Measurements from ENCODE around the gene GHRL.

The GHRL gene

GRCh38 chr3:10292505-10293419 lies at the start of gene GHRL:
TSS of gene GHRL (minus strand) at chr3:10292947. CDS start at chr3:10290180, 2,767 bp downstream.
- DNase-seq (ENCODE audit: low read depth in 2 of 2), result no peak

- DNase-seq (ENCODE audit: low read depth in 2 of 2), result no peak
These were observed 49.2 kb upstream of the GHRL start for GRCh38 chr3:10341901-10342398.

GRCh38 chr3:10340476-10340875 lies 47.7 kb upstream of the GHRL start:
- no peak for DNase-seq (ENCODE audit: low read depth in 2 of 2)

GRCh38 chr3:10340046-10340445 lies 47.3 kb upstream of the GHRL start:
- no peak for DNase-seq (ENCODE audit: low read depth in 2 of 2)

- DNase-seq (ENCODE audit: low read depth in 2 of 2), result no peak
These were observed 46.7 kb upstream of the GHRL start for GRCh38 chr3:10339376-10339955.

GRCh38 chr3:10338591-10339353 lies 46.0 kb upstream of the GHRL start:
- no peak for DNase-seq (ENCODE audit: low read depth in 2 of 2)

GRCh38 chr3:10338164-10338470 lies 45.4 kb upstream of the GHRL start:
- DNase-seq (ENCODE audit: low read depth in 2 of 2), result no peak

- DNase-seq (ENCODE audit: low read depth in 2 of 2), result no peak
These were observed 44.8 kb upstream of the GHRL start for GRCh38 chr3:10337323-10338163.

GRCh38 chr3:10336761-10337160 lies 44.0 kb upstream of the GHRL start:
- no peak for DNase-seq (ENCODE audit: low read depth in 2 of 2)

- no peak for DNase-seq (ENCODE audit: low read depth in 2 of 2)
These were observed 43.3 kb upstream of the GHRL start for GRCh38 chr3:10335871-10336622.

- no peak for DNase-seq (ENCODE audit: low read depth in 2 of 2)
These were observed 42.5 kb upstream of the GHRL start for GRCh38 chr3:10335190-10335738.

GRCh38 chr3:10334459-10334858 lies 41.7 kb upstream of the GHRL start:
- no peak for DNase-seq (ENCODE audit: low read depth in 2 of 2)

GRCh38 chr3:10334042-10334441 lies 41.3 kb upstream of the GHRL start:
- no peak for DNase-seq (ENCODE audit: low read depth in 2 of 2)

- no peak for DNase-seq (ENCODE audit: low read depth in 2 of 2)
These were observed 40.6 kb upstream of the GHRL start for GRCh38 chr3:10333349-10333650.

GRCh38 chr3:10332481-10333348 lies 40.0 kb upstream of the GHRL start:
- no peak for DNase-seq (ENCODE audit: low read depth in 2 of 2)

- no peak for DNase-seq (ENCODE audit: low read depth in 2 of 2)
These were observed 38.6 kb upstream of the GHRL start for GRCh38 chr3:10331320-10331719.

GRCh38 chr3:10330319-10330718 lies 37.6 kb upstream of the GHRL start:
- DNase-seq (ENCODE audit: low read depth in 2 of 2), result no peak

- no peak for DNase-seq (ENCODE audit: low read depth in 2 of 2)
These were observed 36.8 kb upstream of the GHRL start for GRCh38 chr3:10329495-10330015.

GRCh38 chr3:10328460-10329071 lies 35.8 kb upstream of the GHRL start:
- no peak for DNase-seq (ENCODE audit: low read depth in 2 of 2)
